GM12874 (cell line): ENCODE results near the gene SLC5A8.

ENCODE experiments used
- TF ChIP-seq, protein P1 (sequence below): IDR thresholded peaks from 2 replicates; pipeline ENCODE4 v1.5.1; 2011; ENCODE audit warnings: low read depth, mild to moderate bottlenecking, control low read depth, low read length, moderate library complexity; ENCODE audit not compliant: insufficient read depth

The SLC5A8 gene

DNA sequence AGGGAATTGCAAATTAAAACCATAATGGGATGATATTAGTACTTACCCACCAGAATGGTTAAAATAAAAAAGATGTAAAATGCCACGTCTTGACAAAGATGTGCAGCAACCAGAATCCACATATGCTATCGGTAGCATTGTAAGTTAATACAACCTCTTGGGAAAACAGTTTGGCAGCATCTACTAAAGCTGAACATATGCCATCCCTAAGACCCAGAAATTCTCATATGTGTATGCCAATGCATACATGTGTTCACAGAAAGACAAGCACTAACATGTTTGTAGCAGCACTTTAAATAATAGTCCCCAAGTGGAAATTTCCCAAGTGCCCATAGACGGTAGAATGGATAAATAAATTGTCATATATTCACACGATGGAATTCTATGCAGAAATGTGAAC is 28.3 kb upstream of the SLC5A8 start:
- TF ChIP-seq, protein P1, sequence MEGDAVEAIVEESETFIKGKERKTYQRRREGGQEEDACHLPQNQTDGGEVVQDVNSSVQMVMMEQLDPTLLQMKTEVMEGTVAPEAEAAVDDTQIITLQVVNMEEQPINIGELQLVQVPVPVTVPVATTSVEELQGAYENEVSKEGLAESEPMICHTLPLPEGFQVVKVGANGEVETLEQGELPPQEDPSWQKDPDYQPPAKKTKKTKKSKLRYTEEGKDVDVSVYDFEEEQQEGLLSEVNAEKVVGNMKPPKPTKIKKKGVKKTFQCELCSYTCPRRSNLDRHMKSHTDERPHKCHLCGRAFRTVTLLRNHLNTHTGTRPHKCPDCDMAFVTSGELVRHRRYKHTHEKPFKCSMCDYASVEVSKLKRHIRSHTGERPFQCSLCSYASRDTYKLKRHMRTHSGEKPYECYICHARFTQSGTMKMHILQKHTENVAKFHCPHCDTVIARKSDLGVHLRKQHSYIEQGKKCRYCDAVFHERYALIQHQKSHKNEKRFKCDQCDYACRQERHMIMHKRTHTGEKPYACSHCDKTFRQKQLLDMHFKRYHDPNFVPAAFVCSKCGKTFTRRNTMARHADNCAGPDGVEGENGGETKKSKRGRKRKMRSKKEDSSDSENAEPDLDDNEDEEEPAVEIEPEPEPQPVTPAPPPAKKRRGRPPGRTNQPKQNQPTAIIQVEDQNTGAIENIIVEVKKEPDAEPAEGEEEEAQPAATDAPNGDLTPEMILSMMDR = no peak

DNA sequence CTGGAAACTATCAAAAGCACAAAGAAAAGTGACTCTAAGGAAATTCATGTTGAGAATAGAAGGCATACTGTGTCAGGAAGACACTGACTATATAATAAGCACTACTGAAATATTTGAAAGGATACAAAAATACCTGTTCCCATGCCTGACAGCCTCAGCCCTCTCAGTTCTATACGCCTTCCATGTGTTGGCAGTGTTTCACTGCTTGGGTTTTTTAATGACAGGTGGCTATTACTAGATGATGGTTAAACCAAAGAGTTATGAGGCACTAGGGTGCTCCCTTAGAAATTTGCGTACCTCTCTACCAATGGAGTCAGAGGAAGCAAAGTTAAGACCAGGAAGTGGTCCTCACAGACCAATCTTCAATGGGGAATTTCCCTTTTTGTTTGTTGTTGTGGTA is 25.6 kb upstream of the SLC5A8 start:
- TF ChIP-seq, protein P1 = no peak

DNA sequence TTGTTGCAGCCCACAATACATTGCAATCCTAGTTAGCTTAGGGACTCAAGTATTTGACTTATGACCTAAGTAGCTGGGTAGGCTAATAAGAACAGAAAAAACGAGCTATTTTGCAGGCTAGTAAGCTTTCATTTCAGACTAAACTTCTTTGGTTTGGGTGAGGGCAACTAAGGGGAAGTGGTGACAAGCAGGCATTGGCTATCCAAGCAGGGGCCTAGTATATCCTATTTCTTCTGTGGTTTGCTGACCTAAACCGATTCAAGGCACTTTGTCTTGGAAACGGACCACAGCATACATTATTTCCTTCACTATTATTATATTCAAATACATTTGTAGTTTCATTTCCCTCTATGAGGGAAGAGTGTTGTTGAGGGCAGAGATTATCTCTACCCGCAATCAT is 21.6 kb upstream of the SLC5A8 start:
- TF ChIP-seq, protein P1 = no peak

DNA sequence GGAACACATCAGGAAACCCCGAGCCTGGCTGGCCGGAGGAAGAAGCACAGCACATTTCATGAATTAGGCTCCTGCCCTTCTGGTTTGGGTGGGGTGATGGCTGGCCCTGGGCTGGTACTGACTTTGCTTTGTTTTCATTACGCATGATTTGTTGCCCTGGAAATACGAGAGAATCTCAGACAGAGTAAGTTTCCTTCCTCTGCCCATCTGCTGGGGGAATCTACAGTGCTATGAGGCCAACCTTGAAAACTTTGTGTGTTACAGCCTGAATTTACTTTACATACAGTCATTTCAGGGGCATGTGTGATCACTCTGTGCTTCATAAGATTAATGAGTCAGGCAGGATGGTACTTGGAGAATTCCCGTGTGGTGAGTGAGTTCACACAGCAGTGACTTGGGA is 20.5 kb upstream of the SLC5A8 start:
- TF ChIP-seq, protein P1 = no peak

DNA sequence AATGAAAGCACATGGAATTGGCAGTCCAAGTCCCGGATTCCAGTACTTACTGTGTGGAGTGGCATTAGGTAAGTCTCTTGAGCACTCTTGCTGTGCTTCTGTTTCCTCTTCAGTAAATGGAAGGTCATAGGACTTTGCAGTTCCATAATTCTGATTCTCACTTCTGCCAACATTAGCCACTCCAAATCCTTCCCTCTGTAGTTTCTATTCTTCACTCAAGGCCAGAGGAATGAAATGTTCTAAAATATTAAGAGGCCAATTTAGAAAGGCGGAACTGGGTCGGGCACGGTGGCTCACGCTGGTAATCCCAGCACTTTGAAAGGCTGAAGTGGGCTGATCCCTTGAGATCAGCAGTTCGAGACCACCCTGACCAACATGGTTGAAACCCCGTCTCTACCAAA is 19.8 kb upstream of the SLC5A8 start:
- TF ChIP-seq, protein P1 = no peak

DNA sequence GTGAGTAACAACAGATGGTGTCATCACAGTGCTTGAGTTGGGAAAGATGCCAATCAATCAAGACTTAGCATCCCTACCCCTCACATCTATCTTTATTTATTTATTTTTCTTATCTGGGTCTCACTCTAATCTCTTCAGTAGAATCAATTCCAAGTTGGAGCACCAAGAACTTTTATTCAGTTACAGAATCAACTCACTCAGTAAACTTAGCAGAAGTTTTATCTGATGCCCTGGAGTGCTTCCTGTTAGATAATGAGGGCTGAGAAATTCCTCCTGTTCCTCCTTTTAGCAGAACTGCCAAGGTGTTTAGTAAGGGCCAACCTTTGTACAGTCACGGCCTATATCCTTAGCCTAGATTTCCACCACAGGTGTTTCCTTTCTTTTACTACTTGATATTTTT is 11.3 kb upstream of the SLC5A8 start:
- TF ChIP-seq, protein P1 = no peak

DNA sequence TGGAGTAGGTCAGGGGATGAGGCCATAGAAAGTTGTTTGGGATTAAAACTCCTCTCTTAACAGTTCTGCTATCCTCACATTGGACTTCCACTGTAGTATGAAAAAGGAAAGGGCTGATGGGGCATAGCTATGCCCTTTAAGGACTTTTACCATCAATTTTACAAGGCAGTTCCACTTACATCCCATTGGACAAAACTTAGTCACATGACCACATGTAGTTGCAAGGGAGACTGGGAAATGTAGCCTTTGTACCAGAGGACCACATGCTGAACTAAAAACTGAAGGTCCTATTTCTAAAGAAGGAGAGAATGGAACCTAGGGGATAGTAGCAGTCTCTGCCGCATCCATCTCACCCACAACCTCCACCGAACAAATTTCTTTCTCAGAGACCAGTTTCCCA is 6.8 kb upstream of the SLC5A8 start:
- TF ChIP-seq, protein P1 = no peak
